Measurements from ENCODE around the gene ITCH.
"Not testable (repeated sequence)": the region's sequence is repeated elsewhere in the genome, so short reads cannot be mapped to it uniquely, and the experiment has no call there.

ITCH gene

DNA sequence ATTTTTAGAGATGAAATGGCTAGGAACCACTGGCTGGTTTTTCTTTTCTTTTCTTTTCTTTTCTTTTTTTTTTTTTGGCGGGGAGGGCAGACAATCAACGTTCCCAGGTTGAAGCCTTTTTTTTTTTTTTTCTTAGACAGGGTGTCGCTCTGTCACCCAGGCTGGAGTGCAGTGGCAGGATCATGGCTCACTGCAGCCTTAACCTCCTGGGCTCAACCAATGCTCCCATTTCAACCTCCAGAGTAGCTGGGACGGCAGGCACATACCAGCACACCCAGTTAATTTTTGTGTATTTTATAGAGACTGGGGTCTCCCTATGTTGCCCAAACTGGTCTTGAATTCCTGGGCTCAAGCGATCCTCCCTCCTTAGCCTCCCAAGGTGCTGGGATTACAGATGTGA is 18.8 kb upstream of the ITCH start:
- no peak for DNase-seq (ENCODE audit: low spot score)

DNA sequence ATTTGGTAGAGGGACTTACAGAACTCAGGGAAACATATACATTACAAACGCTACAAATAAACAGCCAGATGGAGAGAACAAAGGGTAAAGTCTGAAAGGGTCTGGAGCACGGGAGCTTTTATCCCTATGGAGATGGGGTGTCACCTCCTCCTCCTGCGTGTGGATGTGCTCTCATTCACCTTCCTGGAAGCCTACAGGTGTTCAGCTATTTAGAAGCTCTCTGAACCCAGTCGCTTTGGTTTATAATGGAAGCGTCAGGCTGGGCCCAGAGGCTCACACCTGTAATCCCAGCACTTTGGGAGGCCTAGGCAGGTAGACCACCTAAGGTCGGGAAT is 17.7 kb upstream of the ITCH start:
- DNase-seq (ENCODE audit: low spot score) = no peak

DNA sequence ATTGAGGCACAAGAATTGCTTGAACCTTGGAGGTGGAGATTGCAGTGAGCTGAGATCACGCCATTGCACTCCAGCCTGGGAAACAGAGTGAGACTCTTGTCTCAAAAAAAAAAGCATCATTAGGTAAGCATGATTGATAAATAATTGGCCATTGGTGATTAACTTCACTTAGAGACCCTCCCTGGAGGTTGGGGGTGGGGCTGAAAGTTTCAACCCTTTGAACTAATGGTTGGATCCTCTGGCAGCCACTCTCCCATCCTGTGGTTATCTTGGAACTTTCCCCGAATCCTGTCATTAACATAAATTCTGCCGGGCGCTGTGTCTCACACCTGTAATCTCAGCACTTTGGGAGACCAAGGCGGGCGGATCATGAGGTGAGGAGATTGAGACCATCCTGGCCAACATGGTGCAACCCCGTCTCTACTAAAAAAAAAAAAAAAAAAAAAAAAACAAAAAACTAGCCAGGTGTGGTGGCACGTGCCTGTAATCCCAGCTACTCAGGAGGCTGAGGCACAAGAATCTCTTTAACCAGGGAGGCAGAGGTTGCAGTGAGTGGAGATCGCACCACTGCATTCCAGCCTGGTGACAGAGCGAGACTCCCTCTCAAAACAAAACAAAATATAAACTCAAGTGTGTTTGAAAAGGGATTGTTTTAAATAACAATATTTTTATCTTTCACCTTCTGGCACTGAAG is 17.1 kb upstream of the ITCH start:
- DNase-seq (ENCODE audit: low spot score) = not testable (repeated sequence)

DNA sequence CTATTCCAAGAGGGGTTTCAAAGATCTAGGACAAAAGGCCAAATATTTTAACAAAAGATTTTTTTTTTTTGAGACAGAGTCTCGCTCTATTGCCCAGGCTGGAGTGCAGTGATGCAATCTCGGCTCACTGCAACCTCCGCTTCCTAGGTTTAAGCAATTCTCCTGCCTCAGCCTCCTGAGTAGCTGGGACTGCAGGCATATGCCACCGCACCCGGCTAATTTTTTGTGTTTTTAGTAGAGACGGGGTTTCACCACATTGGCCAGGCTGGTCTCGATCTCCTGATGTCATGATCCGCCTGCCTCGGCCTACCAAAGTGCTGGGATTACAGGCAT is 16.6 kb upstream of the ITCH start:
- DNase-seq (ENCODE audit: low spot score) = not testable (repeated sequence)

DNA sequence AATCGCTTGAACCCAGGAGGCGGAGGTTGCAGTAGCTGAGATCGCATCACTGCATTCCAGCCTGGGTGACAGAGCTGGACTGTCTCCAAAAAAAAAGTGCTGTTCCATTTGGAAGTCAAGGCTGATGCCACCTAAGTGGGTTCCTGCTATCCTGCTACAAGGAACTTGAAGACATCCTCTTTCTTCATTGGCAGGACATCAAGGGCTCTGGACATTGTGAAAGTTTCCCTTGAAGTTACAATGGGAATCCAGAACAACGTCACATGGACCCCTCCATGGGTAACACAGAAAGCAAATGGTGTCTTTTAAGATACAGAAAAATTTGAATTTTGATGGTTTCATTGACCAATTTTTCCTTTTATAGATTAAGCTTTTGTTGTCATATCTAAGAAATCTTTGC is 15.5 kb upstream of the ITCH start:
- DNase-seq (ENCODE audit: low spot score) = no peak

DNA sequence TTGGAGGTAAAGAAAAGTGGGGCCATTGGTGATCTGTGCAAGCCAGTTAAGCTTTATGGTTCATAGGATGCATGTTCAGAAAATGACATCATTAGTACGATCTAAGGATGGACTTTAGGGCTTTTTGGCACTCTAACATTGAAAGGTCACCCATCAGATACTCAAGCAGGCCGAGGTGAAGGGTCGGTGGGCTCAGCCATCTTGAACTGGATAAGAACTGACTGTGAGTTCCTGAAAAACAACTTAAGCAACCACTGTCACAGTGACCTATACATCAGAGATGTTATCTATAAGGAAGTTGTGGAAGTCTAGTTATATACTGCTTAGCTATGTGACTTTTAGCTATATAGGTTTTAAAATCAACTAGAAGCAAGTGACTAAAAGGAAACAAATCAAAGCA is 13.0 kb upstream of the ITCH start:
- no peak for DNase-seq (ENCODE audit: low spot score)

DNA sequence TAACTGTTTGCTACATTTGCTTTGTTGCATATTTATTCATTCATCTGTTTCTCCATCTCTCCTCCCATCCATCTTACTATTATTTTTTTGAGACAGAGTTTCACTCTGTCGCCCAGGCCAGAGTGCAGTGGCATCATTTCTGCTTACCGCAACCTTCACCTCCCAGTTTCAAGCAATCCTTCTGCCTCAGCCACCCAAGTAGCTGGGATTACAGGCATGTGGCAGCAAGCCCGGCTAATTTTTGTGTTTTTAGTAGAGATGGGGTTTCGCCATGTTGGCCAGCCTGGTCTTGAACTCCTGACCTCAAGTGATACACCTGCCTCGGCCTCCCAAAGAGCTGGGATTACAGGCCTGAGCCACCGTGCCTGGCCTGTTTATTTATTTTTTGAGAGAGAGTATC is 9.6 kb upstream of the ITCH start:
- not testable (repeated sequence) for DNase-seq (ENCODE audit: low spot score)

DNA sequence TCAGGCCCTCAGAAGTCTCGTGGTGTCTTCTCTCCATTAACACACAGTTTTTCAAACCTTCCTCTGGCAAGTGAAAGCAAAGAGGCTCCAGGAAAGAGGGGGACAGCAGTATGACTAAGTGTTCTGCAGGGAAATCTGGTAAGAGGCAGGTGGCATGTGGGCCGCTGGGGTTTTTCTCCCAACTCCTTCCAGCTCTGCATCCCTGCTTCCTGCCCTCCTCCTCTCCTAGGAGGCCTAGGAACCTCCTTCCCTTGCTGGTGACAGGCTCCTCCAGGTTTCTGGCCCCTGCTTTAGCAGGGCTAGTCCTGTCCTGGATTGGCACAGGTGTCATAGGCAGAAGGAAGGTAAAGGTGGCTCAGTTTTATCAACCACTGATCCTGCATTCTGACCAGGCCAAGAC is 7.6 kb upstream of the ITCH start:
- DNase-seq (ENCODE audit: low spot score) = no peak

DNA sequence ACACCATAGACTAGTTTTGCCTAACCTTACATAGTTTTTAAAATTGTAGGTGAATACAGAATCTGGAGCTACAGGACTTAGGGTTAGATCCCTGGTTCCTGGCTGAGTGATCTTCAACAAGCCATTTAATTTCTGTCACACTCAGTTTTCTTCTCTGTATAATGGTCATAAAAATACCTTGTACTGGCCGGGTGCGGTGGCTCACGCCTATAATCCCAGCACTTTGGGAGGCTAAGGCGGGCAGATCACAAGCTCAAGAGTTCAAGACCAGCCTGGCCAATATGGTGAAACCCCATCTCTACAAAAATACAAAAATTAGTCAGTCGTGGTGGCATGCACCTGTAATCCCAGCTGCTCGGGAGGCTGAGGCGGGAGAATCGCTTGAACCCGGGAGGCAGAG is 3.3 kb upstream of the ITCH start:
- DNase-seq (ENCODE audit: low spot score) = not testable (repeated sequence)

DNA sequence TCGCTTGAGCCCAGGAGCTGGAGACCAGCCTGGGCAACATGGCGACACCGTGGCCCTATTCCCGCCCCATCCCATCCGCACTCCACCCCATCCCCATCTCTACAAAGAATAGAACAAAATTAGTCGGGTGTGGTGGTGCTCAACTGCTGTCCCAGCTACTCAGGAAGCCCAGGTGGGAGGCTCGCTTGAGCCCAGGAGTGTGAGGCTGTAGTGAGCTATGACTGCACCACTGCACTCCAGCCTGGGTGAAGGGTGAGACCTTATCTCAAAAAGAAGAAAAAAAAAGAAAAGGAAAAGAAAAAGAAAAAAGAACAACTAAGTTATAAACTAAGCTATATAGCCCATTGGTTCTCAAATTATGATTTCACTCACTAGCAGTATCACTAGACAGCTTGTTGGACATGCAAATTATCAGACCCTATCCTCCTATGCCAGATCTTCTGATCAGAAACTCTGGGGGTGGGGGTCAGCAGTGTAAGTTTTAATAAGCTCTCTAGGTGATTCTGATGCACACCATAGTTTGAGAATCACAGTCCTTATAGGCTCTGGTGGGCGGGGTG is 491 bp upstream of the ITCH start:
- no peak for DNase-seq (ENCODE audit: low spot score)

DNA sequence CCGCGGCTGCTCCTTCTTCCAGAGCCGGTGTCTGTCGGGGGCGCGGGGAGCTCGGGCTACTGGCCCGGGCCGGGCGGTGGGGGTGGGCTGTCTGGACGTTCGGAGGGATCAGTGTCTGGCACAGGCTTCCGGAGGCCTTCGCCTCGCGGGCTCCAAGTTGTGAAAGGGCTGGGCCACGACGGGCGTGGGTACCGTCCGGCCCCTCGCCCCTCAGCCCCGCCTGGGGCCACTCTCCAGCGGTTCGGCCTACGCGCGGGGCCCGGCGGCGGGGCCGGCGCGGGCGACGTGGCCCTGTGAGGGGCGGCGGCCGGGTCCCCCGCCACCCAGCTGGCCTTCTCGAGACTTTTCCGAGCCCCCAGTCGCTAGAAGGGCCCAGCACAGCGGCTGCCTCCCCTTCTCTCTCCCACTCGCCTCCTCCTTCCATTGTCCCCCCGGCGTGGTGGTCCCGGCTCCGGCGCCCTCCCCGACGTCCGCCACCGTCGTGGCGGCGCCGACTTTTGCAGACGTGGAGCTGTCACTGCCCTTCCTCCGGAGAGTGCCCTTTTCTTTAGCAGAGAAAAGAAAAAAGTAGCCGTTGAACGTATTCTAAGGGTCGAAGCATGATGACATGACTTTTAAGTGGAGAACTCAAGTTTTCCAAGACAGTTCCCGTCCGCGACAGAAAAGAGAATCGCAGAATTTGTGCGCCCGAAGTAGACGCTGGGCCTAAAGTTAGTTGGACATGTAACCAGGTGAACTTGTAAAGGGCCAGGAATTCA is 571 bp downstream of the ITCH start:
- DNase-seq (ENCODE audit: low spot score) = peak; percentile 33

DNA sequence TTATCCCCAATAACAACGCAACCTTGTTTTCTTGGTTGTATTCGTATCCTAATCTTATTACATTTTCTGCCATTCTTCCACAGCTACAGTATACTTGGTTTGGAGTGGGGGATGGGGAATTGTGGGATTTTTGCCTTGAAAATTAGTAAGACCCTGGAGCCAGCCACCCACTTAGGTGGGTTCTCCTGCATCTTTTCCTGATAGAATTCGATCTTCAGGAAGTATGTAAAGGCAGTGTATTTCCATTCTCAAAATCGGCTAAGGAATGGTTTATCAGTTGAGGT is 1.1 kb downstream of the ITCH start:
- no peak for DNase-seq (ENCODE audit: low spot score)

DNA sequence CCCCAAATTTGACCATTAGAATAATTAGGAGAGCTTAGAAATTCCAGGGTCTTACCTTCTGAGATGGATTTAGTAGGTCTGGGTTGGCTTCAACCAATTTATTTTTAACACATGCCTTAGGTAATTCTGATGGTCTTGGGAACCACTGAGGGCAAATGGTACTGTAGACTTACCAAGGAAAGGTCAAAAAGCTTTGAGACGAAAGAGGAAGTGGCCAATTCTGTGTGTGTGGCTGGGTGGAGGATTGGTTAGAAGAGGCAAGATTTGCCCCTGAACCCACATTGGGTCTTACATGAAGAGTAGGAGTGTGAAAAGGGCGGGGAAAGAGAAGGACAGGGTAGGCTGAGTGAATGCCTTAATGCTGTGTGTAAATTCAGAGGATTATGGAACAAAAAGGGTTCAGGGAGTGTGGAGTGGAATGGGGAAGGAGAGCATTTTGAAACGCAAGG is 2.7 kb downstream of the ITCH start:
- DNase-seq (ENCODE audit: low spot score) = no peak

DNA sequence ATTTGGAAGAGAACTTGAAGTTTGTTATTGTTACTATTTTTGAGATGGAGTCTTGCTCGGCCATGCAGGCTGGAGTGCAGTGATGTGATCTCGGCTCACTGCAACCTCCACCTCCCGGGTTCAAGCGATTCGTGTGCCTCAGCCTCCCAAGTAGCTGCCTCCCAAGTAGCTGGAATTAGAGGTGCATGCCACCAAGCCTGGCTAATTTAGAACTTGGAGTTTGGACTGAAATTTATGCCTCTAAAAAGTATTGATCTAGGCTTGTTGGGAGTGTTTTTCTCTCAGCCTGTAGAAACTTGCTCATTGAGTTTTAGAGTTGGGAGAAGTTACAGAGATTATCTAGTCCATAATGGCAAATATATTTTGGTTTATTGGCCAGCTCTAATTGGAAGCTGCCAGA is 4.1 kb downstream of the ITCH start:
- DNase-seq (ENCODE audit: low spot score) = no peak

DNA sequence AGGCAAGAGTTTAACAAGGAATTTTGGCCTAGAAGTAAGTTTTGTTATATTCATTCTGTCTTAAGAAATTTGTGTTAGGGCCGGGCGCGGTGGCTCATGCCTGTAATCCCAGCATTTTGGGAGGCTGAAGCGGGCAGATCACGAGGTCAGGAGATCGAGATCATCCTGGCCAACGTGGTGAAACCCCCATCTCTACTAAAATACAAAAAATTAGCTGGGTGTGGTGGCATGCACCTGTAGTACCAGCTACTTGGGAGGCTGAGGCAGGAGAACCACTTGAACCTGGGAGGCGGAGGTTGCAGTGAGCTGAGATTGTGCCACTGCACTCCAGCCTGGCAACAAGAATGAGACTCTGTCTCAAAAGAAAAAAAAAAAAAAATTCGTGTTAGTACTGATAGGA is 4.8 kb downstream of the ITCH start:
- not testable (repeated sequence) for DNase-seq (ENCODE audit: low spot score)

DNA sequence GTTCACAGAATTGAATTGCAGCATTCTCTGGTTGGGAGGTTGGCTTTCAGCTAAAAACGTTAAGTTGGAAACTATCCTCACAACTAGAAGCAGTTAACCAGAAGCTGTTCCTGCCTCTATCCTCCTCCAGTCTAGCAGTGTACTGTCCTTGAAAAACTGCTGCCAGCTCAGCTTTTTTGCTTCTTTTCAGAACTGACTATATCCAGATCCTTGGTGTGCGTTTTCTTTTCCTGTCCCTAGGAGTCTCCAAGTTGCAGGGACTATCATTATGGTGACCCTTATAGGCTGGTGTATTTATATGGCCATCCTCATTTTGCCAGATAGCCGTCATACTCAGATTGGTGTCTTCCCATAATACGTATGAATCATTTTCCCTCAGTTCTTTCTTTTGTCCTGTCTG is 5.5 kb downstream of the ITCH start:
- no peak for DNase-seq (ENCODE audit: low spot score)

DNA sequence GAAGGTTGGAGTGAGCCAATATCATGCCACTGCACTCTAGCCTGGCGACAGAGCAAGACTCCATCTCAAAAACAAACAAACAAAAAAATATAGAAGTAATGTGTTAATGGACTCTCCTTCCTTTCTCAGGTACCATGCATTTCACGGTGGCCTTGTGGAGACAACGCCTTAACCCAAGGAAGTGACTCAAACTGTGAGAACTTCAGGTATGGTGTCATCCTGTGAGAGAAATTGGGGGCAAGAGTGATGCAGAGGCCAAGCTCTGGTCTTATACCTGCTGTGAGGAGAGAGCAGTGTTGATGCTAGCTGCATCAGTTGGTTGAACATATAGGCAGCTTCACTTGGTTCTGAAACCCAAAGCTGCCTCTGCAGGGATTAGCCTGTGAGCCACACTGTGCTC is 6.2 kb downstream of the ITCH start:
- no peak for DNase-seq (ENCODE audit: low spot score)

DNA sequence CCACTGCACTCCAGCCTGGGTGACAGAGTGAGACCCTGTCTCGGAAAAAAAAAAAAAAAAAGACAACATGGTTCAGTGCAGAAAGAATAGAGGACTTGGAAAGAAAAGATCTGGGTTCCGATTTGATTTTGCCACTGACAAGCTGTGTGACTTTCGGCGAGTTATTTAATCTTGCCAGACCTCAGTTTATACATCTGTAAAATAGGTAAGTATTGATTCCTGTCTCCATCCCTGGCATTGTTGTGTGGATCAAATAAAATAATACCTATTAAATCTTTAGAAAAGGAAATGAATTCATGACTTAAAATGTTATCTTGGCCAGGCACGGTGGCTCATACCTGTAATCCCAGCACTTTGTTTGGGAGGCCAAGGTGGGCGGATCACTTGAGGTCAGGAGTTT is 7.0 kb downstream of the ITCH start:
- no peak for DNase-seq (ENCODE audit: low spot score)

DNA sequence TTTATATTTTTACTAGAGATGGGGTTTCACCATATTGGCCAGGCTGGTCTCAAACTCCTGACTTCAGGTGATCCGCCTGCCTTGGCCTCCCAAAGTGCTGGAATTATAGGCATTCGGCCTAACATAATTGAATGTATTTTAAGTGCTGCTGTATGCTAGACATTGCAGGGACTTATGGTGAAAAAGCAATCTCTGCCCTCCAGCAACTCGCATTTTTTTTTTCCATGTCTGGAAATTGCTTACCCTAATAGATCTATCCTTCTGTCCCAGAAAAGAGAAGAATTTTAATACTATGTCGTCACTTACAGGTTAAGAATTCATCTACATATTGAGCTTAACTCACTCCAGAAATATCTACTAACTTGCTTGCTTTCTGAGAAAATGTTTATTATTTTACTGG is 10.4 kb downstream of the ITCH start:
- no peak for DNase-seq (ENCODE audit: low spot score)

DNA sequence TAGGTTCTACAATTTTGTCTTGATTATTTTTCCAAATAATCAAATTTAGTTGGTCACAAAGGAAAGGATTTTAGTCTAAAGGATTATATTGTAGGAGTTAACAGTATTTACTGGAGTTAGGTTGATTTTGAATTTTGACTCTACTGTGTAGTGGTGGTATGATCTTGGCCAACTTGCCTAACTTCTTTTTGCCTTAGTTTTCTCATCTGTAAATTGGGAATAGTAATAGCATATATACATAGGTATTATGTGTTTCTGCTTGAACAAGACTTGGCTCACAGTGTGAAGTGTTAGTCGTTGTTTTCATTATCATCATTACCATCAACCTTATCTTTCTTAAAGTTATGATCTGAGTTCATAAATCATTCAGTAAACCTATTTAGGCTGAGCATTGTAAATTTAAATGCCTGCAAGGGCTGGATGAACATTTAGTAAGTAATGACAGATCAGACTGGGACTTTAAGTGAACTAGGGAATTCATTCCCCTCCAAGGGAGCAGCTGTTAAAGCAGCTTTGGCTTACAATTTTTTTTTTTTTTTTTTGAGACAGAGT is 11.2 kb downstream of the ITCH start:
- no peak for DNase-seq (ENCODE audit: low spot score)

DNA sequence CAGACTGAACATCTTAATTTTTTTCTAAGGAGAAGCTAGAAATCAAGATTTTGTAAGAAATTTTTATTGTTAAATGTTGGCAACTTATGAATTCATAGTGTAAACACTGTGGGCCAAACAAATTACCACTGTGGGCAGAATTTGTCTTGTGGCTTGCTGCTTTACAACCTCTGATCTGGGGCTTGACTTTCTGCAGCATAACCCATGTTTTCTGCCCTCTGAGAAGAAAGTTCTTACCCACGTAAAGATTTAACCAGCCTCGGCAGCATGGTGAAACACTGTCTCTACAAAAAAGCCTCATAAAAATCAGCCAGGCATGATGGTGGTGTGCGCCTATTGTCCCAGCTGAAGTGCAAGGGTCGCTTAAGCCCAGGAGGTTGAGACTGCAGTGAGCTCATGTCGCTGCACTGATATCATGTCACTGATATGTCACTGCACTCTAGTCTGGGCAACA is 12.9 kb downstream of the ITCH start:
- DNase-seq (ENCODE audit: low spot score) = no peak

DNA sequence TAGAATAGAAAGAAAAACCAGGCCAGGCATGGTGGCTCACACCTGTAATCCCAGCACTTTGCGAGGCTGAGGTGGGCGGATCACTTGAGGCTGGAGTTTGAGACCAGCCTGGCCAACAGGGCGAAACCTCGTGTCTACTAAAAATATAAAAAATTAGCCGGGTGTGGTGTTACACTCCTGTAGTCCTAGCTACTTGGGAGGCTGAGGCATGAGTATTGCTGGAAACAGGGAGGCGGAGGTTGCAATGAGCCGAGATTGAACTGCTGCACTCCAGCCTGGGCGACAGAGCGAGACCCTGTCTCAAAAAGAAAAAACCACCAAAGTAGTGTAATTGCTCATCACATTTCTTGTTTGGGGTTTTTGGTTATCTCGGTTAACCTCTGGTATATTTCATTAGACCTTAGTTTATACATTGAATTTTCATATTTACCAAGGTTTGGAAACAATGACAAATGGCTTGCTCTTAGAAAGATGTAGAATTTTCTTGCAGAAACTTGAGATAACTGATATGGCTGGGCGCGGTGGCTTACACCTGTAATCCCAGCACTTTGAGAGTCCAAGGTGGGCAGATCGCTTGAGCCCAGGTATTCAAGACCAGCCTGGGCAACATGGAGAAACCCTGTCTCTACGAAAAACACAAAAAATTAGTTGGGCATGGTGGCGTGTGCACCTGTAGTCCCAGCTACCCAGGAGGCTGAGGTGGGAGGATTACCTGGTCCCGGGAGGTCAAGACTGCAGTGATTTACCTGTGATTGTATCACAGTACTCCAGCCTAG is 14.2 kb downstream of the ITCH start:
- DNase-seq (ENCODE audit: low spot score) = no peak

DNA sequence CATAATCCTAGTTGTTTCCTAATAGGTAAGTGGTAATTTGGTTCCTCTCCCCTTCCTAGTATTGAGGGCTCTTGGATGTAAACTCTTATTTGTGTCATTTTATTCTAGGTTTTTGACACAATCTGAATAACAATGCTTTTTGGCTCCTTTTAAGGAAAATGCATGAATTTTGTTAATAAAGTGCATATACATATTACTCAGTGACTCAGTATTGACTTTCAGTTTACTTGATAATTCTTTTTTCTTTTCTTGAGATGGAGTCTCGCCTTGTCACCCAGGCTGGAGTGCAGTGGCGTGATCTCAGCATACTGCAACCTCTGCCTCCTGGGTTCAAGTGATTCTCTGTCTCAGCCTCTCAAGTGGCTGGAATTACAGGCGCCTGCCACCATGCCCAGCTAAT is 19.1 kb downstream of the ITCH start:
- no peak for DNase-seq (ENCODE audit: low spot score)
